Measurements from ENCODE around the gene FAM81A. TPM values are rescaled to one million over a fixed set of nuclear protein-coding genes. Genes with fewer than 3 reads are reported as not detected.

The FAM81A gene
- total RNA-seq, 2 donors from 2014 or later, result under 0.01 to 0.78 TPM

GRCh38 chr15:59516655-59517461 is 78.9 kb downstream of the FAM81A start:
- WGBS, 2 donors, result 68 to 73% methylated on average over 9 of the region's 9 CpGs
- H3K9me3 ChIP-seq, result no peaks in the 10 kb centered on the region
- H3K4me1 ChIP-seq, result no peaks in the 10 kb centered on the region
- no peaks in the 10 kb centered on the region for H3K36me3 ChIP-seq (replicated peaks in 1 of 2; ENCODE audit: insufficient read depth in 1 of 2, low read depth in 2 of 2)
- TF ChIP-seq CTCF (IDR thresholded peaks at IDR 0.05) (no peak), POLR2A (IDR thresholded peaks at IDR 0.05) (no peak)
- H3K27me3 ChIP-seq, result no peaks in the 10 kb centered on the region
- no peak overlapping the region for H3K4me3 ChIP-seq
- intact Hi-C loops (cut with DNase I), result no loop called here
- no peak for DNase-seq
- ATAC-seq, result no peak
- no peak overlapping the region for H3K27ac ChIP-seq

- Histone ChIP-seq H3K27ac (no peak overlapping the region), H3K9me3 (no peaks in the 10 kb centered on the region), H3K4me3 (no peak overlapping the region), H3K36me3 (replicated peaks in 1 of 2; ENCODE audit: insufficient read depth in 1 of 2, low read depth in 2 of 2) (no peaks in the 10 kb centered on the region), H3K27me3 (no peaks in the 10 kb centered on the region), H3K4me1 (no peaks in the 10 kb centered on the region)
- no peak for DNase-seq
- 82% methylated on average over 3 of the region's 3 CpGs for WGBS, 2 donors
- TF ChIP-seq CTCF (IDR thresholded peaks at IDR 0.05), result no peak
- intact Hi-C loops (cut with DNase I), result no loop called here
- ATAC-seq, result no peak
These were observed 81.3 kb downstream of the FAM81A start for GRCh38 chr15:59519329-59519728.

GRCh38 chr15:59521443-59521842 is 83.5 kb downstream of the FAM81A start:
- intact Hi-C loops (cut with DNase I), result no loop called here
- H3K27ac ChIP-seq, result no peak overlapping the region
- TF ChIP-seq POLR2A (IDR thresholded peaks at IDR 0.05), result no peak
- H3K9me3 ChIP-seq, result no peaks in the 10 kb centered on the region
- DNase-seq (no peak), ATAC-seq (no peak)
- no peaks in the 10 kb centered on the region for H3K36me3 ChIP-seq (replicated peaks in 1 of 2; ENCODE audit: insufficient read depth in 1 of 2, low read depth in 2 of 2)
- H3K27me3 ChIP-seq, result no peaks in the 10 kb centered on the region
- H3K4me1 ChIP-seq, result no peaks in the 10 kb centered on the region
- no peak overlapping the region for H3K4me3 ChIP-seq
- WGBS, 2 donors, result 82 to 88% methylated on average over 5 of the region's 5 CpGs

- DNase-seq, result no peak
- intact Hi-C loops (cut with DNase I), result no loop called here
- Histone ChIP-seq H3K36me3 (replicated peaks in 1 of 2; ENCODE audit: insufficient read depth in 1 of 2, low read depth in 2 of 2) (no peaks in the 10 kb centered on the region), H3K27ac (no peak overlapping the region), H3K4me1 (no peaks in the 10 kb centered on the region), H3K27me3 (no peaks in the 10 kb centered on the region), H3K9me3 (no peaks in the 10 kb centered on the region), H3K4me3 (no peak overlapping the region)
- TF ChIP-seq POLR2A (IDR thresholded peaks at IDR 0.05), result no peak
- no peak for TF ChIP-seq CTCF (IDR thresholded peaks at IDR 0.05)
- WGBS, 2 donors, result 74 to 79% methylated on average over 12 to 14 of the region's 15 CpGs
- ATAC-seq, result no peak
These were observed 85.0 kb downstream of the FAM81A start for GRCh38 chr15:59522988-59523461.

- TF ChIP-seq CTCF (IDR thresholded peaks at IDR 0.05) (no peak), POLR2A (IDR thresholded peaks at IDR 0.05) (no peak)
- WGBS, 2 donors, result 82 to 88% methylated on average over 6 of the region's 6 CpGs
- ATAC-seq (no peak), DNase-seq (no peak)
- no peaks in the 10 kb centered on the region for H3K36me3 ChIP-seq (replicated peaks in 1 of 2; ENCODE audit: insufficient read depth in 1 of 2, low read depth in 2 of 2)
- no peaks in the 10 kb centered on the region for H3K9me3 ChIP-seq
- intact Hi-C loops (cut with DNase I), result no loop called here
- no peaks in the 10 kb centered on the region for H3K27me3 ChIP-seq
- no peaks in the 10 kb centered on the region for H3K4me1 ChIP-seq
- H3K4me3 ChIP-seq, result no peak overlapping the region
- H3K27ac ChIP-seq, result no peak overlapping the region
These were observed 85.7 kb downstream of the FAM81A start for GRCh38 chr15:59523702-59524101.
